GM23248 (cell line): ENCODE data around the gene BAZ1B. TPM values are rescaled to one million over a fixed set of nuclear protein-coding genes. Genes with fewer than 3 reads are reported as not detected.

Source experiments
- DNase-seq: peaks from one replicate; pipeline ENCODE4 v3.0.0-alpha.2; 2015
- H2AFZ ChIP-seq: fragments of 200-600 bp; sonication (generic); 2 replicates; pipeline ENCODE4 v1.6.1; 2016; ENCODE audit warnings: antibody characterized with exemption
- H3F3A ChIP-seq: fragments of 200-600 bp; sonication (generic); 2 replicates; pipeline ENCODE4 v1.6.1; 2016; ENCODE audit warnings: mild to moderate bottlenecking, antibody characterized with exemption, mixed run types; ENCODE audit not compliant: insufficient read depth
- H3K27ac ChIP-seq: fragments of 200-600 bp; sonication (generic); 2 replicates; pipeline ENCODE4 v1.5.1; 2016; ENCODE audit warnings: mild to moderate bottlenecking
- H3K27me3 ChIP-seq: fragments of 200-600 bp; sonication (generic); replicated peaks from 2 replicates; pipeline ENCODE4 v1.6.1; 2016; ENCODE audit warnings: mild to moderate bottlenecking; ENCODE audit not compliant: insufficient read depth
- H3K36me3 ChIP-seq: fragments of 200-600 bp; sonication (generic); 2 replicates; pipeline ENCODE4 v1.6.1; 2016; ENCODE audit warnings: low read depth, mild to moderate bottlenecking
- H3K4me1 ChIP-seq: fragments of 200-600 bp; sonication (generic); 2 replicates; pipeline ENCODE4 v1.6.1; 2016; ENCODE audit warnings: mild to moderate bottlenecking; ENCODE audit not compliant: insufficient read depth
- H3K4me2 ChIP-seq: fragments of 200-600 bp; sonication (generic); one replicate; pipeline ENCODE4 v1.6.1; 2016; ENCODE audit warnings: mild to moderate bottlenecking; ENCODE audit not compliant: unreplicated experiment
- H3K4me3 ChIP-seq: fragments of 200-600 bp; sonication (generic); 2 replicates; pipeline ENCODE4 v1.5.1; 2016; ENCODE audit warnings: mild to moderate bottlenecking
- H3K79me2 ChIP-seq: fragments of 200-600 bp; sonication (generic); 2 replicates; pipeline ENCODE4 v1.6.1; 2016; ENCODE audit warnings: mild to moderate bottlenecking; ENCODE audit not compliant: insufficient read depth
- H3K9ac ChIP-seq: fragments of 200-600 bp; sonication (generic); 2 replicates; pipeline ENCODE4 v1.6.1; 2016; ENCODE audit warnings: mild to moderate bottlenecking
- H3K9me2 ChIP-seq: fragments of 200-600 bp; sonication (generic); 2 replicates; pipeline ENCODE4 v1.6.1; 2016; ENCODE audit warnings: mixed run types, mild to moderate bottlenecking, moderate library complexity; ENCODE audit not compliant: insufficient read depth
- H3K9me3 ChIP-seq: fragments of 200-600 bp; sonication (generic); one replicate; pipeline ENCODE4 v1.6.1; 2017; ENCODE audit warnings: low read depth
- H4K20me1 ChIP-seq: fragments of 200-600 bp; sonication (generic); 2 replicates; pipeline ENCODE4 v1.6.0; 2016; ENCODE audit not compliant: insufficient read depth
- EZH2 ChIP-seq: fragments of 200-600 bp; sonication (generic); IDR thresholded peaks from 2 replicates; pipeline ENCODE4 v1.6.1; 2018; ENCODE audit warnings: antibody characterized with exemption, mild to moderate bottlenecking; ENCODE audit not compliant: insufficient read depth, poor library complexity, severe bottlenecking
- EZH2phosphoT487 ChIP-seq: fragments of 200-600 bp; sonication (generic); IDR thresholded peaks from 2 replicates; pipeline ENCODE4 v1.6.1; 2018; ENCODE audit warnings: antibody characterized with exemption, moderate library complexity, mild to moderate bottlenecking, low read depth; ENCODE audit not compliant: insufficient read depth
- WGBS, 2 experiments: methylation state at CpG; one replicate each; pipeline ENCODE4 v1.1.6; 2015 to 2017; ENCODE audit warnings: low lambda C conversion rate in 2 of 2, low coverage in 1 of 2; ENCODE audit errors: missing lambda C conversion rate in 2 of 2; 5-methylcytosine and 5-hydroxymethylcytosine counted together
- in situ Hi-C: fragments of 300-500 bp; cut with MboI; formaldehyde crosslinking; loops from 2 replicates; pipeline ENCODE4 v1.15.0; 2020
- polyA plus RNA-seq: library from polyadenylated mRNA; unstranded; fragments of >200 nt; fragmentation: Nextera tagmentation; extraction: Ambion mirVana; gene quantifications from 2 replicates; pipeline ENCODE4 v1.2.1, GENCODE V29; 2016
- total RNA-seq: library from RNA; depleted of rRNA; stranded (reverse); fragments of >200 nt; shearing (Covaris generic); gene quantifications from 2 replicates; pipeline ENCODE4 v1.2.3, GENCODE V29; 2014

BAZ1B gene
- total and polyA plus RNA-seq, 2 experiments from 2014 or later: 24.0 to 41.8 TPM

- H3K27ac ChIP-seq: peak overlapping the region; percentile 66
- WGBS, 2 experiments: 33% methylated on average over 11 of the region's 11 CpGs
- H3K27me3 ChIP-seq: no peaks in the 10 kb centered on the region
- H3K4me1 ChIP-seq: peaks cover 21% of the 10 kb centered on the region
- H3K9ac ChIP-seq: peak overlapping the region; percentile 34
- peak overlapping the region; percentile 17 for H3K4me2 ChIP-seq
- H3K4me3 ChIP-seq: 0 out of 2 replicates have a peak overlapping the region, but pooled peaks have one; percentile 5
- no peaks in the 10 kb centered on the region for H3K9me2 ChIP-seq
- no peaks in the 10 kb centered on the region for H3K36me3 ChIP-seq
- no peaks in the 10 kb centered on the region for H4K20me1 ChIP-seq
- peaks cover 41% of the 10 kb centered on the region for H3F3A ChIP-seq
- TF ChIP-seq EZH2phosphoT487: no peak
- TF ChIP-seq EZH2: no peak
- H2AFZ ChIP-seq: peak overlapping the region; percentile 26
- in situ Hi-C loops: no loop called here
- peak; percentile 94 for DNase-seq
- H3K79me2 ChIP-seq: peaks cover 15% of the 10 kb centered on the region
- no peaks in the 10 kb centered on the region for H3K9me3 ChIP-seq
These were observed 38.2 kb upstream of the BAZ1B start for GRCh38 chr7:73560109-73560835.

- DNase-seq: peak; percentile 86
These were observed 35.5 kb upstream of the BAZ1B start, which contains the start of gene BCL7B for GRCh38 chr7:73557397-73558257. Gene BCL7B, minus strand, starts transcription at chr7:73557690. Its CDS starts 112 bp downstream, at chr7:73557578.

DNA sequence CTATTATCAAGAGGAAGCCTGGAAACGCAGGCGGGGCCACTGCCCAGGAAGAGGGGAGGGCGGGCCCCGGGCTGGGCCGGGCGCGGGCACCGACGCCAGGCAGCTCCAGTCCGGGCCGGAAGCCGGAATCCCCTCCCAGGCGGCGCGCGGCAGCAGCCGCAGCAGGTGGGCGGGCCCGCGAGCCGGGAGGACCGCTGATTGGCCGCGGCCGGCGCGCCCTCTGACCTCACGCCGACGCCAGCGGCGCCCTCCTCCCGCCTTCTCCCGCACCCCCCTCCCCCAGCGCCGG, 35.0 kb upstream of the BAZ1B start:
- H3K4me2 ChIP-seq: peak overlapping the region; percentile 98
- peak overlapping the region; percentile 97 for H3K27ac ChIP-seq
- H3K9me2 ChIP-seq: no peaks in the 10 kb centered on the region
- H3K9me3 ChIP-seq: no peaks in the 10 kb centered on the region
- no peaks in the 10 kb centered on the region for H3K27me3 ChIP-seq
- peak overlapping the region; percentile 88 for H2AFZ ChIP-seq
- in situ Hi-C loops: no loop called here
- TF ChIP-seq EZH2phosphoT487: no peak
- no peak for TF ChIP-seq EZH2
- peak overlapping the region; percentile 98 for H3K9ac ChIP-seq
- H3F3A ChIP-seq: peaks cover 45% of the 10 kb centered on the region
- WGBS, 2 experiments: 0 to 2% methylated on average over 3 to 26 of the region's 36 CpGs
- DNase-seq: peak; percentile 98
- peaks cover 48% of the 10 kb centered on the region for H3K79me2 ChIP-seq
- H4K20me1 ChIP-seq: no peaks in the 10 kb centered on the region
- H3K4me1 ChIP-seq: peaks cover 21% of the 10 kb centered on the region
- H3K36me3 ChIP-seq: peaks cover 4% of the 10 kb centered on the region
- H3K4me3 ChIP-seq: peak overlapping the region; percentile 93

More at GRCh38 chr7:73557397-73558257, 35.5 kb upstream of the BAZ1B start, which contains the start of gene BCL7B:
- no peaks in the 10 kb centered on the region for H3K27me3 ChIP-seq
- H4K20me1 ChIP-seq: no peaks in the 10 kb centered on the region
- no peaks in the 10 kb centered on the region for H3K36me3 ChIP-seq
- H3K27ac ChIP-seq: peak within 1 kb of the TSS; percentile 97
- H3K4me3 ChIP-seq: peak within 1 kb of the TSS; percentile 93
- H3K4me2 ChIP-seq: peak within 1 kb of the TSS; percentile 98
- no peaks in the 10 kb centered on the region for H3K9me3 ChIP-seq
- H3K9ac ChIP-seq: peak within 1 kb of the TSS; percentile 98
- H2AFZ ChIP-seq: peak within 1 kb of the TSS; percentile 88
- peaks cover 21% of the 10 kb centered on the region for H3K4me1 ChIP-seq
- 6 to 10% methylated on average over 34 to 54 of the region's 83 CpGs for WGBS, 2 experiments
- in situ Hi-C loops: no loop called here
- peaks cover 42% of the 10 kb centered on the region for H3K79me2 ChIP-seq
- H3K9me2 ChIP-seq: no peaks in the 10 kb centered on the region
- TF ChIP-seq EZH2 (no peak), EZH2phosphoT487 (no peak)
- peaks cover 45% of the 10 kb centered on the region for H3F3A ChIP-seq
